22Rv1 (cell line): Measurements from ENCODE around the gene SUGCT.

Experiments
- CTCF ChIP-seq: fragments of 450-650 bp; IDR thresholded peaks from 2 replicates; pipeline ENCODE4 v1.5.1; 2017; ENCODE audit warnings: mild to moderate bottlenecking
- ZFX ChIP-seq: fragments of 450-650 bp; IDR thresholded peaks from 2 replicates; pipeline ENCODE4 v1.6.1; 2017; ENCODE audit warnings: antibody characterized with exemption, borderline replicate concordance

GRCh38 chr7:40815022-40815421 lies 680.2 kb downstream of the SUGCT start:
- TF ChIP-seq CTCF, result no peak
- TF ChIP-seq ZFX, result no peak
